Measurements from ENCODE around the gene MRFAP1L1. TPM values are rescaled to one million over a fixed set of nuclear protein-coding genes. Genes with fewer than 3 reads are reported as not detected.

The MRFAP1L1 gene
- total and polyA plus RNA-seq, 2 donors (not counting 3 experiments of a cell fraction or from before 2014, with no cell fraction given) = 28.7 to 42.0 TPM

DNA sequence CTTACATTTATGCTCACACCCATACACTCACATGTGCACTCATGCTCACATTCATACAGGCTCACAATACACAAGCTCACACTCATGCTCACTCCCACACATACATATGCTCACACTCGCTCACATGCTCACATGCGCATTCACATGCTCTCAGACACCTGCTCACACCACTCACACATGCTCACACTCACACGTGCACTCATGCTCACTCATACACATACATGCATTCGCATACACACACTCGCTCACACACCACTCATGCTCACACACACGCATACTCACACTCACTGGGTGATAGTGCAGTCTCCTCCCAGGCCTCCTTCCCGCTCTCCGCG is 44.4 kb downstream of the MRFAP1L1 start:
- no peaks in the 10 kb centered on the region for H3K79me2 ChIP-seq (ENCODE audit: control insufficient read depth, insufficient read depth, low read length)
- CTCF ChIA-PET = no interaction called here
- H3K27ac ChIP-seq (ENCODE audit: insufficient read depth, low read depth, low read length) = no peak overlapping the region
- DNase-seq (ENCODE audit: low read depth, low spot score) (no peak), FAIRE-seq (no peak)
- H3K4me3 ChIP-seq (replicated peaks in 1 of 3; ENCODE audit: insufficient read depth in 1 of 3, low read depth in 1 of 3, low read length in 3 of 3) = no peak overlapping the region
- H4K20me1 ChIP-seq (replicated peaks; ENCODE audit: control insufficient read depth, extremely low read depth, insufficient read depth, low read length) = no peaks in the 10 kb centered on the region
- no peak for TF ChIP-seq EZH2 (IDR thresholded peaks at IDR 0.05; ENCODE audit: borderline replicate concordance, low read depth, low read length, severe bottlenecking)
- TF ChIP-seq FOS (IDR thresholded peaks at IDR 0.05; ENCODE audit: borderline replicate concordance, insufficient read depth, low read length) = no peak
- TF ChIP-seq POLR2A (IDR thresholded peaks at IDR 0.05; ENCODE audit: low read depth, low read length) = no peak
- no peak for TF ChIP-seq GATA2 (IDR thresholded peaks at IDR 0.05; ENCODE audit: insufficient read depth, insufficient read length, low read depth, low read length)
- no peak for TF ChIP-seq MYC (IDR thresholded peaks at IDR 0.05; ENCODE audit: low read depth, low read length)
- TF ChIP-seq CTCF (IDR thresholded peaks at IDR 0.05; ENCODE audit: extremely low read depth in 1 of 2, insufficient read depth in 1 of 2, low read depth in 1 of 2, low read length in 2 of 2) = no peak
- TF ChIP-seq JUN (IDR thresholded peaks at IDR 0.05; ENCODE audit: borderline replicate concordance, insufficient read depth, insufficient read length, low read depth) = no peak
- TF ChIP-seq, protein P1, sequence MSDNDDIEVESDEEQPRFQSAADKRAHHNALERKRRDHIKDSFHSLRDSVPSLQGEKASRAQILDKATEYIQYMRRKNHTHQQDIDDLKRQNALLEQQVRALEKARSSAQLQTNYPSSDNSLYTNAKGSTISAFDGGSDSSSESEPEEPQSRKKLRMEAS (IDR thresholded peaks at IDR 0.05; ENCODE audit: insufficient read depth, insufficient read length) = no peak
- TF ChIP-seq POLR2AphosphoS5 (IDR thresholded peaks at IDR 0.05; ENCODE audit: insufficient read depth, low read depth, low read length) = no peak
- no peak overlapping the region for H3K9ac ChIP-seq (replicated peaks; ENCODE audit: extremely low read depth, insufficient read depth, low read length)
- H3K9me3 ChIP-seq (replicated peaks; ENCODE audit: control insufficient read depth, insufficient read depth, low read length) = no peaks in the 10 kb centered on the region
- no peak overlapping the region for H3K4me2 ChIP-seq (ENCODE audit: insufficient read depth, low read length)
- POLR2A ChIA-PET = no interaction called here
- intact Hi-C loops (cut with micrococcal nuclease) = no loop called here
- dilution Hi-C loops (cut with MboI; ENCODE audit: extremely low pct_ligation_motif_present, low sequenced_read_pairs) = no loop called here
- no peak overlapping the region for H2AFZ ChIP-seq (ENCODE audit: low read depth, low read length)
- H3K27me3 ChIP-seq (ENCODE audit: control insufficient read depth in 2 of 2, insufficient read depth in 2 of 2, low read length in 2 of 2) = peaks cover 27 to 35% of the 10 kb centered on the region in 2 experiments
- H3K4me1 ChIP-seq (ENCODE audit: control insufficient read depth, extremely low read depth, insufficient read depth, low read length) = no peaks in the 10 kb centered on the region
- BruUV-seq (replicated peaks) = no TSS peak
- H3K36me3 ChIP-seq (ENCODE audit: control insufficient read depth in 2 of 2, extremely low read depth in 1 of 2, insufficient read depth in 2 of 2, low read length in 2 of 2) = no peaks in the 10 kb centered on the region
- H3K9me1 ChIP-seq (replicated peaks; ENCODE audit: control insufficient read depth, extremely low read depth, insufficient read depth, low read length) = no peaks in the 10 kb centered on the region

Measured in endothelial cell of umbilical vein (primary cell).